ENCODE measurements around the gene EPB41L3.

The EPB41L3 gene

GRCh38 chr18:5398269-5398668 lies 145.5 kb downstream of the EPB41L3 start:
- no peak for DNase-seq

- no peak for DNase-seq
Observed at GRCh38 chr18:5397102-5397501, 146.7 kb downstream of the EPB41L3 start.

- no peak for DNase-seq
Observed at GRCh38 chr18:5395860-5396448, 147.8 kb downstream of the EPB41L3 start.

GRCh38 chr18:5393779-5394178 lies 150.0 kb downstream of the EPB41L3 start:
- DNase-seq = no peak

GRCh38 chr18:5391409-5391808 lies 152.4 kb downstream of the EPB41L3 start:
- no peak for DNase-seq

DNA sequence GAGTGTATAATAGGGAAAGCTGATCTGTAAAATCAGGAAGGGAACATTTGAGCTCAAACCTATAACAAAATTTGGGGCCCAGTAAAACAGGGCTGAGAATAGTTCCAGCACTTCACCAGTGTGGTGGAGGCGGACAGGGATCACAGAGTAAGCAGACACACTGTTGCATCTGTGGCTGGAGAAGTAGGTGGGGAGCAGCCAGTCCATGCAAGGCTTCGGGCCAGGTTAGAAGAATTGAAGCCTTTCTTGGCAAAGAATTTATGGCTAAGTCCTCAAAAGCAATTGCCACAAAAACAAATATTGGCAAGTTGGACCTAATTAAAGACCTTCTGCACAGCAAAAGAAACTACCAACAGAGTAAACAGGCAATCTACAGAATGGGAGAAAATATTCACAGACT lies 154.4 kb downstream of the EPB41L3 start:
- no peak for DNase-seq

DNA sequence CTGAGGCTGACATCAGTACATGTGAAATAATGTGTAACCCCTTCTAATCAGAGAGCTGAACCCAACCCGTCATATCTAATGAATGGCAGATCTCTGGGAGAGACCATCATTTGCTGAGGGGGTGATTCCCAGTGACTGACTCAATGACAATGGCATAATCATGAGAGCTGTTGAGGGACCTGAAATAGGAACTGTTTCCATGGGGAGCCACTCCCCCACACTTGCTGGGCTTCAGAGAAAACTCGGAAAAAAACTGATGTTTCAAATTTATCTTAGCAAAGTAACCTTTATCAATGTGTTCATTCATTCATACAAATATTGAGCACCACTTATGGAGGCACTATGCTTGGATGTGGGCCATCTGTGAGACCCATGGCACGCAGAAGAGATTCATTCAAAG lies 154.9 kb downstream of the EPB41L3 start:
- DNase-seq = no peak

DNA sequence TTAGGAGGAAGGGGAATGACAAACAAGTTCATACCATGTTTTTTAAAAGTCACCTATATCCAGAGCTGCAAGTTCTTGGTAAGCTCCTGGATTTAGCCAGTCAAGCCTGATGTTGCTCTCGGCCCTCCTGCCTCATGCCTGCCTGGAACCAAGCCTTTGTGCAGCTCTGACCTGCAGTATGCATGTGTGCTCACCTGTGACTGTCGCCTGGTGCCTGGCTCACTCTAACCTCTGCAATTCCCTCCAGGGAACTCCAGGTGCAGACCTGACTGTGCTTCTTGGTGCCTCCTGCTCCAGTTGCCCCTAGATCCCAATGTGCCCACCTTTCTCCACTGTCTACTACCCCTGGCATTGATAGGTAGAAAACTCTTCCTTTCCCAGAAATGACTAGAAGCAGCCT lies 163.2 kb downstream of the EPB41L3 start:
- DNase-seq = no peak

- no peak for DNase-seq
Observed at GRCh38 chr18:5376986-5377385, 166.8 kb downstream of the EPB41L3 start.

DNA sequence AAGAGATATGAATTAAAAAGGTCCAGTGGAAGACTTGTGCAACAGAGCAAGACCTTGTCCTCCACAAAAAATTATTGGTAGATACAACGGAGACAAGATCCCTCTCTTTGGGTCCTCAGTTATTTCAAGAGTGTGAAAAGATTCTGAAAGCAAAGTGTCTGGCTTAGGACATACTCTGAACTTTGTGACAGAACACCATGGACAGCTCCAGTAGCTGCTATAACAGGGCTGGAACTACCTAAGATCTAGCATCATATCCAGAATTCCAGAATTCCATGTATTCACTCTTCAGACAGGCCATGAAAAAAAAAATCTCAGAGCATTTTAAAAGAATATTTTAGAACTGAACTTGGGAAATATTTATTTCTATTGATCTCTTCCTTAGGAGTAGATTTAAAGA lies 173.5 kb downstream of the EPB41L3 start:
- DNase-seq = no peak

DNA sequence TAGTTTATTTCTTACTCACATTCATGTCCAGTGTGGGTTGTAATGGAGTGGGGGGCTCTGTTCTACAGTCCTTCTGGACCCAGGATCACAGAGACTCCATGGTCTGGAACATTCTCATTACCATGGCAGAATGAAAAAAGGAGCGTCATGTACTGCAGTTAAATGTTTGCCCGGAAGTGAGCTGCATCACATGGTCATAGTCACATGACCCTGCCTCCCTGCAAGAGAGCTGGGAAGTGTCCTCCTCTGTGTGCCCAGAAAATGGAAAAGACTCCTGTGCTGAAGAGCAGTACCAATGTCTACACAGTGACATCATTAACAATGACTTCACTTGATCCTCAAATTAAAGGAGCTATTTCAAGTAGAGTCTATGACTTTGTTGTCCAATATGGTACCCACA lies 174.3 kb downstream of the EPB41L3 start:
- DNase-seq = no peak

GRCh38 chr18:5365443-5365842 lies 178.4 kb downstream of the EPB41L3 start:
- no peak for DNase-seq

DNA sequence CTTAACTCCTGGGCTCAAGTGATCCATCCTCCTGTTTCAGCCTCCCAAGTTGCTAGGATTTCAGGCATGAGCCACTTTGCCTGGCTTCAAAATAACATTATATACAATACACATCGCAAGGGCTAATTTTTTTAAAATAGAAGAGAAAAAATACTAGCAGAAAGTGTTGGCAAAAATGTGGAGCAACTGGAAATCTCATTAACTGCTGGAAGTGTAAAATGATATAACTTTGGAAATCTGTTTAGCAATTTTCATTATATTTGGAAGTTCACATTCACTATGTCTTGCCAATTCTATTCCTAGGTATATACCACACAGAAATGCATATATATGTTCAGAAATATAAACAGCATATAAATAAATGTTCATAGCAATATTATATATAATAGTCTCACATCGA lies 193.2 kb downstream of the EPB41L3 start:
- DNase-seq = no peak
